Ovary (tissue), 9 donors: ENCODE results near the gene PDP2. TPM values are rescaled to one million over a fixed set of nuclear protein-coding genes. Genes with fewer than 3 reads are reported as not detected.

Experiments
- DNase-seq, 5 donors: peaks; one replicate each; pipeline ENCODE4 v3.0.0-alpha.2; 2019 to 2020
- H3K27ac ChIP-seq, 2 donors: fragments of 200-600 bp; one replicate each; pipeline versions ENCODE4 v1.5.1 to v1.8.0; 2019 to 2022
- H3K27me3 ChIP-seq: fragments of 200-600 bp; one replicate; pipeline ENCODE4 v1.8.0; 2022
- H3K36me3 ChIP-seq: fragments of 200-600 bp; sonication (generic); one replicate; pipeline ENCODE4 v1.5.1; 2019
- H3K4me1 ChIP-seq: one replicate; pipeline ENCODE4 v1.8.1; 2013; ENCODE audit warnings: mild to moderate bottlenecking, moderate library complexity; ENCODE audit not compliant: insufficient read depth
- H3K4me3 ChIP-seq: fragments of 200-600 bp; sonication (generic); one replicate; pipeline ENCODE4 v1.5.1; 2017
- H3K9me3 ChIP-seq, 2 donors: fragments of 200-600 bp in 1 of 2; sonication (generic) in 1 of 2; one replicate each; pipeline versions ENCODE4 v1.5.1 to v1.8.1; 2013 to 2019; ENCODE audit warnings: mild to moderate bottlenecking in 1 of 2, moderate library complexity in 1 of 2
- EP300 ChIP-seq: sonication (generic); formaldehyde crosslinking; IDR thresholded peaks from one replicate; pipeline ENCODE4 v1.6.1; 2017; ENCODE audit warnings: antibody characterized with exemption
- POLR2A ChIP-seq: fragments of 450-650 bp; IDR thresholded peaks from one replicate; pipeline ENCODE4 v1.6.1; 2017; ENCODE audit warnings: antibody characterized with exemption, mild to moderate bottlenecking, moderate library complexity
- WGBS, 3 donors: extraction: QIAGEN DNeasy Blood & Tissue Kit in 1 of 3; methylation state at CpG; one replicate each; pipeline versions ENCODE4 v1.1.5 to v1.1.7; 2013 to 2017; 5-methylcytosine and 5-hydroxymethylcytosine counted together
- intact Hi-C, 4 donors: fragments of 100-400 bp; cut with DNase I; formaldehyde crosslinking; loops; one replicate each; pipeline versions ENCODE4 v1.11.0 to v1.15.1; 2022 to 2023
- polyA plus RNA-seq, 2 donors: library from polyadenylated mRNA; stranded (reverse); fragments of 200-250 nt in 1 of 2; fragments of 350-450 nt in 1 of 2; fragmentation: Illumina TruSeq in 1 of 2; extraction: RNeasy Lipid Tissue Mini Kit (QIAGEN cat#74804) in 1 of 2; gene quantifications; one replicate each; pipeline ENCODE4 v1.2.3, GENCODE V29; 2013 to 2014
- total RNA-seq, 7 donors: library from RNA; depleted of rRNA in 2 of 7; stranded (reverse); fragments of >200 nt in 2 of 7; fragmentation: NEBNext Ultra II Directional in 3 of 7; extraction: Animal tissue kit (Norgen Biotek cat#: 25700) in 3 of 7; gene quantifications; one replicate each; pipeline versions ENCODE4 v1.1.0 to v1.2.4, GENCODE V29; 2016 to 2023
- TF ChIP-seq, protein P1 (sequence below), 3 donors: fragments of 450-650 bp in 2 of 3; fragments of 200-600 bp in 1 of 3; IDR thresholded peaks; one replicate each; pipeline versions ENCODE4 v1.5.1 to v1.8.0; 2016 to 2022; ENCODE audit warnings: antibody characterized with exemption in 3 of 3, mild to moderate bottlenecking in 1 of 3
- donor health status: DM: no; HTN: no; CAD: no; lungs with moderate emphysema.
- donor health status: DM: no; HTN: no; CAD: no.
- donor health status: Bipolar disorder and iron deficiency.
- donor health status: DM: yes; HTN: yes; CAD: no.
- donor health status: DM: no; HTN: no; CAD: no.
- donor health status: DM: yes; HTN: yes; CAD: no.

The PDP2 gene
- total and polyA plus RNA-seq, 9 donors, result 3.9 to 27.9 (median 18.5) TPM

DNA sequence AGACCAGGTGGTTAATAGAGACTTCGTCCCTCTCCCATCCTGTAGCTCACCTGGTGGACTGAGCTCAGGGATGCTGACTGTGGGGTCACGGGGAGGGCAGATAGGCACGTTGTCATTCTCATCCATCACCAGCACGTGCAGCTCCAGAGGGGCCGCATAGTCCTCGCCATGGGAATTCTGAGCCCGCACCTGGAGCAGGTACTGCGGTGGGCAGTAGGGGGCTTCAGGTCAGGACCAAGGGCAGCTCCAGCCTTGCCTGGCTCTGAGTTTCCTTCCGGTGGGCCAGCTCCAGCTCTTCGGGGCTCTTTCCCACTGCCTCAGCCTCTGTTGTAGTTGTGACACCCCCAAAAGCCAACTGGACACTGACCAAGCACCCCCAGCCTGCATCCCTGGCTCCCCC lies 32.8 kb downstream of the PDP2 start:
- intact Hi-C loops, result no loop called here
- Histone ChIP-seq H3K9me3 (no peaks in the 10 kb centered on the region), H3K27me3 (no peaks in the 10 kb centered on the region), H3K36me3 (no peaks in the 10 kb centered on the region), H3K4me3 (no peak overlapping the region), H3K4me1 (no peaks in the 10 kb centered on the region), H3K27ac (no peak overlapping the region)
- 59 to 64% (median 64%) methylated on average over 9 to 10 of the region's 10 CpGs for WGBS, 3 donors
- TF ChIP-seq POLR2A (no peak), EP300 (no peak)
- TF ChIP-seq, protein P1, sequence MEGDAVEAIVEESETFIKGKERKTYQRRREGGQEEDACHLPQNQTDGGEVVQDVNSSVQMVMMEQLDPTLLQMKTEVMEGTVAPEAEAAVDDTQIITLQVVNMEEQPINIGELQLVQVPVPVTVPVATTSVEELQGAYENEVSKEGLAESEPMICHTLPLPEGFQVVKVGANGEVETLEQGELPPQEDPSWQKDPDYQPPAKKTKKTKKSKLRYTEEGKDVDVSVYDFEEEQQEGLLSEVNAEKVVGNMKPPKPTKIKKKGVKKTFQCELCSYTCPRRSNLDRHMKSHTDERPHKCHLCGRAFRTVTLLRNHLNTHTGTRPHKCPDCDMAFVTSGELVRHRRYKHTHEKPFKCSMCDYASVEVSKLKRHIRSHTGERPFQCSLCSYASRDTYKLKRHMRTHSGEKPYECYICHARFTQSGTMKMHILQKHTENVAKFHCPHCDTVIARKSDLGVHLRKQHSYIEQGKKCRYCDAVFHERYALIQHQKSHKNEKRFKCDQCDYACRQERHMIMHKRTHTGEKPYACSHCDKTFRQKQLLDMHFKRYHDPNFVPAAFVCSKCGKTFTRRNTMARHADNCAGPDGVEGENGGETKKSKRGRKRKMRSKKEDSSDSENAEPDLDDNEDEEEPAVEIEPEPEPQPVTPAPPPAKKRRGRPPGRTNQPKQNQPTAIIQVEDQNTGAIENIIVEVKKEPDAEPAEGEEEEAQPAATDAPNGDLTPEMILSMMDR (IDR thresholded peaks at IDR 0.05), result no peak
- DNase-seq, result no peak

DNA sequence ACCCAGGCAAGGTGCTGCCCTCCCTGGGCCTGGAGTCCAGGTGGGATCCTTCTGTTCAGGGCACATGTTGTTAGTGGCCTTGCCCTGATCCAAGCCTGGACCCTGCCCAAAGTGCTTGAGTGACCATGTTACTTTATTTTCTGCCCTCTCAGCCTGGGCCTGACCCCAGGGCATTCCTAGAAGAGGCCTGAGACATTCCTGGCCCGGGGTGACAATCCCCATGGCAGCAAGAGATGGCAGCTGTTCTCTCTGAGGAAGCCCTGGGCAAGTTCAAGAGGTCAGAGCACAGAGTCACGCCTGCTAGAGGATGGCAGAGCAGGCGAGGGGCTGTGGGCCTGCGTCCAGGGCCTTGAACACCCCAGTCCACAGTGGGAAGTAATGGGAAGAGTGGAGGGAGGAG lies 33.4 kb downstream of the PDP2 start:
- Histone ChIP-seq H3K36me3 (no peaks in the 10 kb centered on the region), H3K9me3 (no peaks in the 10 kb centered on the region), H3K4me1 (no peaks in the 10 kb centered on the region), H3K4me3 (no peak overlapping the region), H3K27me3 (no peaks in the 10 kb centered on the region), H3K27ac (no peak overlapping the region)
- intact Hi-C loops, result no loop called here
- TF ChIP-seq, protein P1 (IDR thresholded peaks at IDR 0.05), result no peak
- TF ChIP-seq POLR2A (no peak), EP300 (no peak)
- DNase-seq, result no peak
- 77 to 88% (median 87%) methylated on average over 4 of the region's 4 CpGs for WGBS, 3 donors

DNA sequence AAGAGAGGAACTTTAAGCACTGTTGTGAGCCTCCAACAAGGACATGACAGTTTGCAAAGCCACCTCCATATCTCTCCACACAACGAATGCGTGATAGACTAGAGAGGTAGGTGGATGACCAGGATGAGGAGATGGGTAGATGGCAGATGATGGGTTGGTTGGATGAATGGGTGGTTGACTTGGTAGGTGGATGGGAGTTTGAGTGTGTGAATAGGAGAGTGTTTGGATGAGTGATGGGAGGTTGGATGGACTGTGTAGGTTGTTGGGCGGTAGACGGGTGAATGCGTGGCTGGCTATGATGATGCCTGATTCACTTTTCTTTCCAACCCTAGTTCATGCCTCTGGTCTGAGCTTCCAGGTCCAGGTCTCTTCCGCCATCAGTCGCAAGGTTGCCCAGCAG lies 34.2 kb downstream of the PDP2 start:
- Histone ChIP-seq H3K4me1 (no peaks in the 10 kb centered on the region), H3K27me3 (no peaks in the 10 kb centered on the region), H3K36me3 (no peaks in the 10 kb centered on the region), H3K9me3 (no peaks in the 10 kb centered on the region), H3K4me3 (no peak overlapping the region), H3K27ac (no peak overlapping the region)
- 95 to 97% (median 97%) methylated on average over 7 of the region's 7 CpGs for whole genome bisulfite sequencing, 3 donors
- DNase-seq, result no peak
- TF ChIP-seq EP300 (no peak), POLR2A (no peak)
- TF ChIP-seq, protein P1 (IDR thresholded peaks at IDR 0.05), result no peak
- intact Hi-C loops, result no loop called here

DNA sequence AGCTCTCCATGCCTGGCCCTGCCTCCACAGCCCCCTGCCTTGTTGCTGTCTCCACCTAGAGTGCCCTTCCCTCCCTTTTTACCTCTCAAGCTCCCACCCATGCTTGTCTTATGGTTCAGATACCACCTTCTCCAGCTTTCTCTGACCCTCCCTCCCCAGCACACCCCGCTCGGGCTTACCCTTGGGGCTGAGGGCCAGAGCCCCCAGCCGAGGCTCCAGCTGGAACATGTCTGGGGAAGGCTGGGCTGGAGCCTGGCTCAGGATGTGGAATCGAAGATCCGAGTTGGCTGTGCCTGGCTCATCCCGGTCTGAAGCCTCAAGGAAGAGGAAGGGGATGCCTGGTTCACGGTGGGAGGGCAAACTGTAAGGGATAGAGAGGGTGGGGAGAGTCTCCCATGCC lies 34.7 kb downstream of the PDP2 start:
- no peaks in the 10 kb centered on the region for H3K36me3 ChIP-seq
- H3K27ac ChIP-seq, result no peak overlapping the region
- H3K4me3 ChIP-seq, result no peak overlapping the region
- no peaks in the 10 kb centered on the region for H3K27me3 ChIP-seq
- no peaks in the 10 kb centered on the region for H3K4me1 ChIP-seq
- no peak for DNase-seq
- intact Hi-C loops, result no loop called here
- no peaks in the 10 kb centered on the region for H3K9me3 ChIP-seq
- TF ChIP-seq EP300, result no peak
- TF ChIP-seq, protein P1 (IDR thresholded peaks at IDR 0.05), result no peak
- no peak for TF ChIP-seq POLR2A
- 20 to 38% (median 31%) methylated on average over 7 of the region's 7 CpGs for WGBS, 3 donors

DNA sequence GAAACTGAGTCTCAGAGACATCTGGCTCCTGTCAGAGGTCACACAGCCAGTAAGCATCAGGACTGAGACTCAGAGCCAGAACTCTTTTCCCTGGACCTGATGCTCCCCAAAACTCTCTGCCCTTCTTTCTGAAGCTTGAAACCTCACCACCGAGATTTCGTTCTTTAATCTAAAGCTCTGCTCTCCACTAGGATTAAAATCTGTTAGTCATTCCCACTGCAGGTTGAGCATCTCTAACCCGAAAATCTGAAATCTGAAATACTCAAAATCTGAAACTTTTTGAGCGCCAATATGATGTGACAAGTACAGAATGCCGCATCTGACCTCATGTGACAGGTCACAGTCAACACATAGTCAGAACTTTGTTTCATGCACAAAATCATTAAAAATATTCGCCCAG lies 36.2 kb downstream of the PDP2 start:
- H3K9me3 ChIP-seq, result no peaks in the 10 kb centered on the region
- H3K27me3 ChIP-seq, result no peaks in the 10 kb centered on the region
- intact Hi-C loops, result no loop called here
- no peak overlapping the region for H3K27ac ChIP-seq
- 82 to 89% (median 86%) methylated on average over 6 of the region's 6 CpGs for WGBS, 3 donors
- no peak for DNase-seq
- H3K36me3 ChIP-seq, result no peaks in the 10 kb centered on the region
- no peaks in the 10 kb centered on the region for H3K4me1 ChIP-seq
- H3K4me3 ChIP-seq, result no peak overlapping the region
- TF ChIP-seq EP300, result no peak
- TF ChIP-seq, protein P1 (IDR thresholded peaks at IDR 0.05), result no peak
